Kidney glomerular epithelial cell (primary cell): ENCODE data around the gene HOXB4.

Source experiments
- DNase-seq: peaks from one replicate; lab custom pipeline; 2025; lab: John Stamatoyannopoulos, UW

HOXB4 gene

GRCh38 chr17:48559122-48559839, 18.9 kb downstream of the HOXB4 start:
- no peak for DNase-seq

GRCh38 chr17:48558831-48559121, 19.4 kb downstream of the HOXB4 start:
- no peak for DNase-seq

- no peak for DNase-seq
These were observed 19.9 kb downstream of the HOXB4 start for GRCh38 chr17:48558057-48558830.

GRCh38 chr17:48556576-48557401, 21.4 kb downstream of the HOXB4 start:
- DNase-seq: no peak

GRCh38 chr17:48556229-48556575, 21.9 kb downstream of the HOXB4 start:
- DNase-seq: no peak

GRCh38 chr17:48555258-48556228, 22.6 kb downstream of the HOXB4 start:
- DNase-seq: peak; percentile 87

- no peak for DNase-seq
These were observed 23.5 kb downstream of the HOXB4 start for GRCh38 chr17:48554412-48555257.

GRCh38 chr17:48553826-48554225, 24.3 kb downstream of the HOXB4 start:
- no peak for DNase-seq

GRCh38 chr17:48553190-48553547, 25.0 kb downstream of the HOXB4 start:
- no peak for DNase-seq

GRCh38 chr17:48552466-48553189, 25.5 kb downstream of the HOXB4 start:
- no peak for DNase-seq

GRCh38 chr17:48551596-48552465, 26.3 kb downstream of the HOXB4 start:
- no peak for DNase-seq

- no peak for DNase-seq
These were observed 27.0 kb downstream of the HOXB4 start for GRCh38 chr17:48551214-48551555.

- DNase-seq: no peak
These were observed 27.5 kb downstream of the HOXB4 start for GRCh38 chr17:48550502-48551213.

GRCh38 chr17:48549914-48550501, 28.1 kb downstream of the HOXB4 start:
- no peak for DNase-seq

- DNase-seq: no peak
These were observed 28.9 kb downstream of the HOXB4 start for GRCh38 chr17:48549281-48549630.

- no peak for DNase-seq
These were observed 29.4 kb downstream of the HOXB4 start for GRCh38 chr17:48548523-48549280.

GRCh38 chr17:48547808-48548522, 30.2 kb downstream of the HOXB4 start:
- DNase-seq: no peak
